Liver (tissue), 3 donors: ENCODE measurements around the gene DLK1.

ENCODE experiments used
- FOXA1 ChIP-seq: IDR thresholded peaks from 2 replicates; pipeline ENCODE4 v1.6.1; 2016; ENCODE audit warnings: antibody characterized with exemption
- GABPA ChIP-seq, 2 donors: IDR thresholded peaks in 1 of 2; conservative IDR thresholded peaks in 1 of 2; 2 replicates each; pipeline ENCODE4 v1.6.1; 2016; ENCODE audit warnings: antibody characterized with exemption in 2 of 2, mild to moderate bottlenecking in 1 of 2, moderate library complexity in 1 of 2
- RAD21 ChIP-seq, 2 donors: IDR thresholded peaks; 2 replicates each; pipeline ENCODE4 v1.6.1; 2016; ENCODE audit warnings: antibody characterized with exemption in 2 of 2, mild to moderate bottlenecking in 2 of 2
- TAF1 ChIP-seq: conservative IDR thresholded peaks from 2 replicates; pipeline ENCODE4 v1.6.1; 2016; ENCODE audit warnings: antibody characterized with exemption, mild to moderate bottlenecking
- YY1 ChIP-seq: IDR thresholded peaks from 2 replicates; pipeline ENCODE4 v1.6.1; 2016; ENCODE audit warnings: antibody characterized with exemption, mild to moderate bottlenecking
- TF ChIP-seq, protein P1 (sequence below): fragments of 150-350 bp; IDR thresholded peaks from 2 replicates; pipeline ENCODE4 v1.5.1; 2017; ENCODE audit warnings: improper control_type of control experiment, low read depth, low read length; ENCODE audit not compliant: missing input control
- TF ChIP-seq, protein P2 (sequence below): IDR thresholded peaks from 2 replicates; pipeline ENCODE4 v1.6.1; 2016; ENCODE audit warnings: antibody characterized with exemption
- TF ChIP-seq, protein P3 (sequence below): IDR thresholded peaks from 2 replicates; pipeline ENCODE4 v1.6.1; 2016; ENCODE audit warnings: antibody characterized with exemption, mild to moderate bottlenecking
- TF ChIP-seq, protein P4 (sequence below): IDR thresholded peaks from 2 replicates; pipeline ENCODE4 v1.6.1; 2016; ENCODE audit warnings: antibody characterized with exemption
- donor health status: healthy.
- donor health status: healthy.

DNA sequence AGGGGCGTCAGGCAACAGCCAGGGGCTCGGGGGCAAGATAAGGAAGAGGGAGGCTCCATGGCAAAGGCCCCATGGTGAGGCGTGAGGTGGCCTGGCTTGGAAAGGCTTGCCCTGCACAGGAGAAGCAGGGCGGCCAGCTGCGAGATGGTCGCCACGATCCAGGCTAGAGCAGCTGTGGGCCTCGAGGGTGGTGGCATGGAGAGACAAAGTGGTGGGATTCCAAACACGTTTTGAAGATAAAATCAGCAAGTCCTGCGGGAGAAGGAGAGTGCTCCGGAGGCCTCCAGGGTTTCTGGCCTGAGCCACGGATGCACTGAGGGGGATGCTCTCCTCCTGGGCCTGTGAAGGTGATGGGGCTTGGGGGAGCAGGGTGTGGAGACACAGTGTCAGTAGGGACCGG is 20.5 kb upstream of the DLK1 start:
- TF ChIP-seq, protein P1, sequence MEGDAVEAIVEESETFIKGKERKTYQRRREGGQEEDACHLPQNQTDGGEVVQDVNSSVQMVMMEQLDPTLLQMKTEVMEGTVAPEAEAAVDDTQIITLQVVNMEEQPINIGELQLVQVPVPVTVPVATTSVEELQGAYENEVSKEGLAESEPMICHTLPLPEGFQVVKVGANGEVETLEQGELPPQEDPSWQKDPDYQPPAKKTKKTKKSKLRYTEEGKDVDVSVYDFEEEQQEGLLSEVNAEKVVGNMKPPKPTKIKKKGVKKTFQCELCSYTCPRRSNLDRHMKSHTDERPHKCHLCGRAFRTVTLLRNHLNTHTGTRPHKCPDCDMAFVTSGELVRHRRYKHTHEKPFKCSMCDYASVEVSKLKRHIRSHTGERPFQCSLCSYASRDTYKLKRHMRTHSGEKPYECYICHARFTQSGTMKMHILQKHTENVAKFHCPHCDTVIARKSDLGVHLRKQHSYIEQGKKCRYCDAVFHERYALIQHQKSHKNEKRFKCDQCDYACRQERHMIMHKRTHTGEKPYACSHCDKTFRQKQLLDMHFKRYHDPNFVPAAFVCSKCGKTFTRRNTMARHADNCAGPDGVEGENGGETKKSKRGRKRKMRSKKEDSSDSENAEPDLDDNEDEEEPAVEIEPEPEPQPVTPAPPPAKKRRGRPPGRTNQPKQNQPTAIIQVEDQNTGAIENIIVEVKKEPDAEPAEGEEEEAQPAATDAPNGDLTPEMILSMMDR: no peak
- TF ChIP-seq, protein P2, sequence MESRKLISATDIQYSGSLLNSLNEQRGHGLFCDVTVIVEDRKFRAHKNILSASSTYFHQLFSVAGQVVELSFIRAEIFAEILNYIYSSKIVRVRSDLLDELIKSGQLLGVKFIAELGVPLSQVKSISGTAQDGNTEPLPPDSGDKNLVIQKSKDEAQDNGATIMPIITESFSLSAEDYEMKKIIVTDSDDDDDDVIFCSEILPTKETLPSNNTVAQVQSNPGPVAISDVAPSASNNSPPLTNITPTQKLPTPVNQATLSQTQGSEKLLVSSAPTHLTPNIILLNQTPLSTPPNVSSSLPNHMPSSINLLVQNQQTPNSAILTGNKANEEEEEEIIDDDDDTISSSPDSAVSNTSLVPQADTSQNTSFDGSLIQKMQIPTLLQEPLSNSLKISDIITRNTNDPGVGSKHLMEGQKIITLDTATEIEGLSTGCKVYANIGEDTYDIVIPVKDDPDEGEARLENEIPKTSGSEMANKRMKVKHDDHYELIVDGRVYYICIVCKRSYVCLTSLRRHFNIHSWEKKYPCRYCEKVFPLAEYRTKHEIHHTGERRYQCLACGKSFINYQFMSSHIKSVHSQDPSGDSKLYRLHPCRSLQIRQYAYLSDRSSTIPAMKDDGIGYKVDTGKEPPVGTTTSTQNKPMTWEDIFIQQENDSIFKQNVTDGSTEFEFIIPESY: no peak
- TF ChIP-seq YY1 (no peak), TAF1 (no peak), GABPA (IDR thresholded peaks at IDR 0.05 in 1 of 2, conservative IDR thresholded peaks at IDR 0.05 in 1 of 2) (no peak), RAD21 (IDR thresholded peaks at IDR 0.05) (no peak), FOXA1 (no peak)
- TF ChIP-seq, protein P3, sequence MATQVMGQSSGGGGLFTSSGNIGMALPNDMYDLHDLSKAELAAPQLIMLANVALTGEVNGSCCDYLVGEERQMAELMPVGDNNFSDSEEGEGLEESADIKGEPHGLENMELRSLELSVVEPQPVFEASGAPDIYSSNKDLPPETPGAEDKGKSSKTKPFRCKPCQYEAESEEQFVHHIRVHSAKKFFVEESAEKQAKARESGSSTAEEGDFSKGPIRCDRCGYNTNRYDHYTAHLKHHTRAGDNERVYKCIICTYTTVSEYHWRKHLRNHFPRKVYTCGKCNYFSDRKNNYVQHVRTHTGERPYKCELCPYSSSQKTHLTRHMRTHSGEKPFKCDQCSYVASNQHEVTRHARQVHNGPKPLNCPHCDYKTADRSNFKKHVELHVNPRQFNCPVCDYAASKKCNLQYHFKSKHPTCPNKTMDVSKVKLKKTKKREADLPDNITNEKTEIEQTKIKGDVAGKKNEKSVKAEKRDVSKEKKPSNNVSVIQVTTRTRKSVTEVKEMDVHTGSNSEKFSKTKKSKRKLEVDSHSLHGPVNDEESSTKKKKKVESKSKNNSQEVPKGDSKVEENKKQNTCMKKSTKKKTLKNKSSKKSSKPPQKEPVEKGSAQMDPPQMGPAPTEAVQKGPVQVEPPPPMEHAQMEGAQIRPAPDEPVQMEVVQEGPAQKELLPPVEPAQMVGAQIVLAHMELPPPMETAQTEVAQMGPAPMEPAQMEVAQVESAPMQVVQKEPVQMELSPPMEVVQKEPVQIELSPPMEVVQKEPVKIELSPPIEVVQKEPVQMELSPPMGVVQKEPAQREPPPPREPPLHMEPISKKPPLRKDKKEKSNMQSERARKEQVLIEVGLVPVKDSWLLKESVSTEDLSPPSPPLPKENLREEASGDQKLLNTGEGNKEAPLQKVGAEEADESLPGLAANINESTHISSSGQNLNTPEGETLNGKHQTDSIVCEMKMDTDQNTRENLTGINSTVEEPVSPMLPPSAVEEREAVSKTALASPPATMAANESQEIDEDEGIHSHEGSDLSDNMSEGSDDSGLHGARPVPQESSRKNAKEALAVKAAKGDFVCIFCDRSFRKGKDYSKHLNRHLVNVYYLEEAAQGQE: no peak
- TF ChIP-seq, protein P4, sequence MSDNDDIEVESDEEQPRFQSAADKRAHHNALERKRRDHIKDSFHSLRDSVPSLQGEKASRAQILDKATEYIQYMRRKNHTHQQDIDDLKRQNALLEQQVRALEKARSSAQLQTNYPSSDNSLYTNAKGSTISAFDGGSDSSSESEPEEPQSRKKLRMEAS: no peak
